Stimulated activated CD4-positive, alpha-beta T cell treated with anti-CD3 and anti-CD28 coated beads, Interleukin-2, amount 100 ng/mL, for 24 hours (primary cell): ENCODE results near the gene VSTM2B.

ENCODE experiments used
- DNase-seq, 2 donors: peaks; one replicate each; pipeline ENCODE4 v3.0.0-alpha.2; 2020

The VSTM2B gene

GRCh38 chr19:29497241-29497640 is 28.6 kb upstream of the VSTM2B start:
- DNase-seq: no peak

DNA sequence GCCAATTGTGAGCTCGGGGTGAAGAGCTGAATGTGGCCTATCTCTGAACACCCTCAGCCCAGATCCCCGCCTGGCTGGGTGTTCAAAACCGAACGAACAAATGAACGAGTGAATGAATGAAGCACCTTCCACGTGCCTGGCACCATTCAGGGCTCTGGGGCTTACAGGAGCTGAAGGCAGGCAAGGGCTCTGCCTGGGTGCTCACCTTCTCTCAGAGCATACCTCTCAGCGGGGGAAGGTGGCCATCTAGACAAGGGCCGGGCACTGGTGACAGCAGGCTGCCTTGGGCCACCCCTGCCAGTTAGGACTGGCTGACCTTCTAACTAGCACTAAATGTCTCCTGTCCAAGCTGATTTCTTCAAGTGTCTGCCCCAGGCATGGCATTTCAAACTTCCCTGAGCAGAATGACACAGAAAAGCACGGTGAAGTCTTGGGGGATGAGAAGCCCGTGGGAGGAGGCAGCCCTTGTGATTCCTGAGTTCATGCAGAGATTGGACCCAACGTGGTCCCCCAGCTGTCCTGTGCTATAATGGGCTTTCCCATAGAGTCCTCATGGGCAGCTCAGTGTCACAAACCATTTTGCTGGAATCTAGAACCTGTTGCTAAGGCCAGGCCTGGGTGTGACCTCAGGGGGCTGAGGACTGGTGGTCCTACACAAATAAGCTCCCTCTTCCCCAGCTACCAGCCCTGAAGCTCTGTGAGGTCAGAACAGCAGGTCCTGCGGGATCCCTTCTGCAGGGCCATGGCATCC is 27.9 kb upstream of the VSTM2B start:
- no peak for DNase-seq

- no peak for DNase-seq
Observed at GRCh38 chr19:29499261-29499920, 26.4 kb upstream of the VSTM2B start.

- DNase-seq: no peak
Observed at GRCh38 chr19:29499921-29500590, 25.7 kb upstream of the VSTM2B start.

- DNase-seq: no peak
Observed at GRCh38 chr19:29501816-29502580, 23.8 kb upstream of the VSTM2B start.

DNA sequence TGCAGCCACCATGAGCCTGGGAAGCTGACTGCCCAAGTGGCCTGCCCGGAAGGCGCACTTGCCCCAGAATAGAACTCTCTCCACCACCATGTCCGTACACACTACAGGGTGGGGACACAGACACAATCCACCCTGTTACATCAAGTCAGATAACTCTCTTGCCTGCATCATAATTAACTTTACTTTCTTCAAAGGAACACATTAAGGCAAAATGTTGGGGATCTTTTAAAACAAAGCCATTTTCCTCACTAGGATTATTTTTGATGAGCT is 23.3 kb upstream of the VSTM2B start:
- DNase-seq: no peak

DNA sequence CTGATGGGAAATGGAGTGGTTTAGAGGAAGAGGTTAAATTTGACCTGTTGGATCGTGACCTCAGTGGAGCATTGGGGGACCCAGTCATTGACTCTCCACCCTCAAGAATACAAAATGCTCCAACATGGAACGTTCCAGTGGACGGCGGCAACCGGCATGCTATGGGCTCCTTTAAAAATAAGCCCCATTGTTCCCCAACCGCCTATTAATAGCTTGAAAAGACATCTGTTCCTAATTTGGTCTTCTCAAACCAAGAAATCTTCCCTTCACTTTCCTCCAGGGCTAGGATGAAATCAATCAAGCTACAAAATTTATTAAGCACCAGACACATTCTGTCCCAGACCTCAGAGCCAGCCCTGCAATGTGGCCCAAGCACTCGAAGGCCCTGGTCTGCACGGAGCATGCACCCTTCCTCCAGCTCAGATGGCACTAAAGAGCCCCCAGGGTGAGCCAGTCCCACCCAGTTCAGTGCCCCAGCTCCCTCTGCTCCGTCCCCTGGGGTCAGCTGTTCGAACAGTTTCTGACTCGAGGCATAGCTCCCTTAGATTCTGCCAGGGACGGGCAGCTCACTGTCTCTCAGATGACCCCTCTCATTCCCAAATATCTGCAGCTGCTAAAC is 22.5 kb upstream of the VSTM2B start:
- no peak for DNase-seq

DNA sequence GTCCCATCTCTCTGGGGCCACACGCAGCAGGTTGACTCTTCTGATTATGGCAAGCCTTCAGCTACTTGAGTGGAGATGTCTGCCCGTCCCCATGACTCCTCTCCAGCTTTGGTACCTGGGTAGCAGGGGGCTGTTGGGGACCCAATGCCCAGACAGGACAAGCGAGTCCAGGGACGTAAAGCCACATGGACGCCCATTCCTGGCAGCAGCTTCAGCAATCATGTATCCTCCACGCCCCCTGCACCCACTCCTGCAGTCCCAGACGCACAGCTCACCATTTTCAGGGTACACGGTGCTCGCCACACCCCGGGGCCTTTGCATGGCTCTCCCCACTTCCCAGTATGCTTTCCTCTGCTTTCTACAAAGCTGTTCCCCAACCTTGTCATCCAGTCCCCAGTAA is 22.0 kb upstream of the VSTM2B start:
- DNase-seq: no peak

- DNase-seq: no peak
Observed at GRCh38 chr19:29504454-29504853, 21.3 kb upstream of the VSTM2B start.

GRCh38 chr19:29505097-29505824 is 20.5 kb upstream of the VSTM2B start:
- DNase-seq: no peak

GRCh38 chr19:29506619-29506911 is 19.2 kb upstream of the VSTM2B start:
- DNase-seq: no peak

DNA sequence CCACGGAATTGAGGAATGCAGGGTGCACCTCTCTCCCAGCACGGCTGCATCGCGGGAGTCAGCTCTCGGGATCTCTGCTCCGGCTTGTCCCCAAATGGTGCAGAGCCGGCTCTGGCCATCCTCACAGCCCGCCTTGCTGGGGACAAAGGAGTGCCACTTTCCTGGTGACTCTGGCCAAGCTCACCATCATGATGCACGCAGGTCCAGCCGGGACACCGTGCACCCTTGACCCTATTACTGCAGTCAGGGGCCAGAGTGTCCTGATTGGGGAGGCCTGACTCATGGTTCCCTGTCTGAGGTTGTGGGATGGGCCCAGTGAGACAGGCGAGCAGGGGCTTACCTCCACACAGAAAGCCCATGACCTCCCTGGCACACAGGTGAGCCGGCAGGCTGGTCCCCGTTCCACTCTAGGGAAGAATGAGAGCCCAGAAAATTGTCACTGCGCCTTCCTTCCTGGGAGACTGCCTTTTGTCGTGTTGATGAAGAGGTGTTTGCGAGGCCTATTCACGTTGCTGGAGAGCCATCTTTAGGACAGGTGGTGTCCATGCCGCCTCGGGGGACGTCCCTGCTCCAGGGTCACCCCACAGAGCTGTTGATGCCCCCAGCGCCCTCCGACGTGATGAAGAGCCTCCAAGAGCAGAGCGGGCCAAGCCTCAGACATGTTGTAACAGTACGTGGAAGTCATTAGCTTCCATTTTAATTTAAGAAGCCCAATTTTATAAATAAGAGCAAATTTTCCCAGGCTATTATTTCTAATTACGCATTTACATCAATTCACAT is 18.5 kb upstream of the VSTM2B start:
- no peak for DNase-seq

- DNase-seq: no peak
Observed at GRCh38 chr19:29508181-29508580, 17.6 kb upstream of the VSTM2B start.

DNA sequence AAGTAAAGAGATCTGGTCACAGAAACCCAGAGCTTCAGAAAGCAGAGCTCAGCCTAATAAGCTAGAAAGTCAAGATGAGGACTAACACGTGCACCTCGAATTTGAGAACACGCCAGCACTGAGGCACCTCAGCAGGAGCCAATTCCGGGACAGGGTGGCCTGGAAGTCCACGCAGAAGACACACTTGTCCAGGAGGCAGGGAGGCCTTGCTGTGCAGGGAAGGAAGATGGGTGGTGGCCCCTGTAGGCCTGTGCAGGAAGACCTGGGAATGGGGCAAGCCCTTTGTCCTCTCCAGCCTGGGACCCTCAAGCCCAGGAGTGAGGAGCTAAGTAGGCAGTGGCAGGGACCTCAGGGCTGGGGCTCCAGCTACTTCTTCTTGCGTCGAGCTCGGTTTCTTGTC is 16.3 kb upstream of the VSTM2B start:
- DNase-seq: no peak

- DNase-seq: no peak
Observed at GRCh38 chr19:29510701-29511265, 15.0 kb upstream of the VSTM2B start.

GRCh38 chr19:29511768-29512167 is 14.0 kb upstream of the VSTM2B start:
- DNase-seq: no peak

GRCh38 chr19:29512748-29513147 is 13.0 kb upstream of the VSTM2B start:
- no peak for DNase-seq

GRCh38 chr19:29514525-29515232 is 11.1 kb upstream of the VSTM2B start:
- DNase-seq: no peak

DNA sequence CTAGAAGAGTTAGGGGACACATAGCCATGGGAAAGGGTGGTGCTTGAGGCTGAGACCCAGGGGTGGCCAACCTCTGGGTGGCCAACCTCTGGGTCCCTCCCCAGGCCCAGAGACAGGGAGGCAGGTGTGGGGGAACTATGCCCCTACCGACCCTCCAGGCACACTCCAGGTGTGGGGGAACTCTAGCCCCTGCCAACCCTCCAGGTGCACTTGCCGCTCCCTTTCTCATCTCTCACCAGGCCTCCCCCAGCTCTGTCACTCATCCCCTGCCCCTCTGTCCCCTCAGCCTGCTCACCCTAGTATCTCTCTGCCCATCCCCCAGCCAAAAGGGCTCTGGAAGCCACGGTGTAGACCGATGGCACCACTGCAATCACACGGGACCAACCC is 10.6 kb upstream of the VSTM2B start:
- DNase-seq: no peak

GRCh38 chr19:29515706-29516357 is 10.0 kb upstream of the VSTM2B start:
- DNase-seq: no peak
